Spleen (tissue), 11 donors: ENCODE results near the gene LGI4. TPM values are rescaled to one million over a fixed set of nuclear protein-coding genes. Genes with fewer than 3 reads are reported as not detected.

Experiments
- DNase-seq: peaks from one replicate; pipeline ENCODE4 v3.0.0-alpha.2; 2020
- H3K27ac ChIP-seq, 8 donors: fragments of 200-600 bp; sonication (generic) in 7 of 8; 1 replicate in 4 of 8; 2 replicates in 4 of 8; pipeline versions ENCODE4 v1.5.0 to v1.8.0; 2016 to 2021; ENCODE audit warnings: inconsistent platforms in 4 of 8, mild to moderate bottlenecking in 4 of 8, moderate library complexity in 1 of 8
- H3K27me3 ChIP-seq, 7 donors: fragments of 200-600 bp; sonication (generic) in 6 of 7; replicated peaks in 1 of 7; 1 replicate in 4 of 7; 2 replicates in 3 of 7; pipeline versions ENCODE4 v1.5.0 to v1.8.0; 2016 to 2021; ENCODE audit warnings: inconsistent platforms in 3 of 7, mild to moderate bottlenecking in 1 of 7
- H3K36me3 ChIP-seq, 6 donors: fragments of 200-600 bp; sonication (generic) in 5 of 6; 1 replicate in 4 of 6; 2 replicates in 2 of 6; pipeline versions ENCODE4 v1.5.0 to v1.8.0; 2016 to 2021; ENCODE audit warnings: inconsistent platforms in 2 of 6
- H3K4me1 ChIP-seq, 6 donors: fragments of 200-600 bp; sonication (generic) in 5 of 6; 1 replicate in 3 of 6; 2 replicates in 3 of 6; pipeline versions ENCODE4 v1.5.0 to v1.8.0; 2016 to 2021; ENCODE audit warnings: inconsistent platforms in 3 of 6
- H3K4me3 ChIP-seq, 8 donors: fragments of 200-600 bp; sonication (generic) in 7 of 8; 1 replicate in 4 of 8; 2 replicates in 4 of 8; pipeline versions ENCODE4 v1.5.0 to v1.8.0; 2016 to 2021; ENCODE audit warnings: inconsistent platforms in 4 of 8, mild to moderate bottlenecking in 4 of 8, moderate library complexity in 2 of 8
- H3K9me3 ChIP-seq, 8 donors: fragments of 200-600 bp; sonication (generic) in 7 of 8; 1 replicate in 4 of 8; 2 replicates in 4 of 8; pipeline versions ENCODE4 v1.5.0 to v1.8.0; 2016 to 2021; ENCODE audit warnings: inconsistent platforms in 4 of 8
- CTCF ChIP-seq, 11 experiments: fragments of 200-600 bp in 7 of 11; fragments of 450-650 bp in 4 of 11; sonication (generic) in 4 of 11; IDR thresholded peaks in 8 of 11; conservative IDR thresholded peaks in 3 of 11; 1 replicate in 7 of 11; 2 replicates in 4 of 11; pipeline versions ENCODE4 v1.4.0 to v1.8.0; 2016 to 2021; ENCODE audit warnings: antibody characterized with exemption in 11 of 11, inconsistent platforms in 4 of 11, mild to moderate bottlenecking in 1 of 11
- POLR2A ChIP-seq, 3 donors: fragments of 450-650 bp; IDR thresholded peaks; one replicate each; pipeline ENCODE4 v1.5.1; 2017; ENCODE audit warnings: antibody characterized with exemption in 3 of 3, mild to moderate bottlenecking in 1 of 3
- POLR2AphosphoS5 ChIP-seq, 3 donors: sonication (generic); formaldehyde crosslinking; IDR thresholded peaks; one replicate each; pipeline ENCODE4 v1.5.1; 2017; ENCODE audit warnings: antibody characterized with exemption in 3 of 3
- WGBS, 5 donors: extraction: QIAGEN DNeasy Blood & Tissue Kit in 3 of 5; methylation state at CpG; one replicate each; pipeline versions ENCODE4 v1.1.5 to v1.1.7; 2013 to 2018; 5-methylcytosine and 5-hydroxymethylcytosine counted together
- intact Hi-C: fragments of 100-400 bp; cut with DNase I; formaldehyde crosslinking; loops from one replicate; pipeline ENCODE4 v1.15.0; 2023; ENCODE audit warnings: low total_unique reads
- polyA plus RNA-seq, 3 donors: library from polyadenylated mRNA; stranded (reverse); fragments of 200-250 nt; gene quantifications; one replicate each; pipeline ENCODE4 v1.2.1, GENCODE V29; 2013
- total RNA-seq, 7 donors: library from RNA; depleted of rRNA in 3 of 7; stranded (reverse); fragments of >200 nt in 3 of 7; fragmentation: NEBNext Ultra II Directional in 4 of 7; extraction: Animal tissue kit (Norgen Biotek cat#: 25700) in 4 of 7; gene quantifications; one replicate each; pipeline versions ENCODE4 v1.1.0 to v1.2.1, GENCODE V29; 2016 to 2021
- donor health status: healthy with polysubstance abuse.
- donor health status: DM: no; HTN: no; CAD: no; lungs with moderate emphysema.
- donor health status: DM: no; HTN: no; CAD: no.
- donor health status: Bipolar disorder and iron deficiency.
- donor health status: healthy.
- donor health status: DM: no; HTN: no; CAD: no.
- donor health status: DM: yes; HTN: yes; CAD: no.

LGI4 gene
- total and polyA plus RNA-seq, 10 donors, result 0.68 to 9.7 (median 1.6) TPM; not detected in 1

GRCh38 chr19:35143818-35144217 lies 9.0 kb upstream of the LGI4 start:
- H3K27ac ChIP-seq, result no peak overlapping the region
- H3K4me1 ChIP-seq, result peaks cover 13 to 63% (median 39%) of the 10 kb centered on the region in 6 donors
- intact Hi-C loops, result no loop called here
- no peaks in the 10 kb centered on the region for H3K36me3 ChIP-seq
- peaks cover 0 to 58% (median 18%) of the 10 kb centered on the region in 7 donors for H3K27me3 ChIP-seq
- TF ChIP-seq POLR2AphosphoS5 (IDR thresholded peaks at IDR 0.05) (no peak), CTCF (IDR thresholded peaks at IDR 0.05 in 8 of 11, conservative IDR thresholded peaks at IDR 0.05 in 3 of 11) (no peak), POLR2A (IDR thresholded peaks at IDR 0.05) (no peak)
- no peak for DNase-seq
- no peaks in the 10 kb centered on the region for H3K9me3 ChIP-seq
- peak overlapping the region in 1 of 8 donors; percentile 65 for H3K4me3 ChIP-seq
- 48 to 61% (median 54%) methylated on average over 3 of the region's 3 CpGs for WGBS, 5 donors

DNA sequence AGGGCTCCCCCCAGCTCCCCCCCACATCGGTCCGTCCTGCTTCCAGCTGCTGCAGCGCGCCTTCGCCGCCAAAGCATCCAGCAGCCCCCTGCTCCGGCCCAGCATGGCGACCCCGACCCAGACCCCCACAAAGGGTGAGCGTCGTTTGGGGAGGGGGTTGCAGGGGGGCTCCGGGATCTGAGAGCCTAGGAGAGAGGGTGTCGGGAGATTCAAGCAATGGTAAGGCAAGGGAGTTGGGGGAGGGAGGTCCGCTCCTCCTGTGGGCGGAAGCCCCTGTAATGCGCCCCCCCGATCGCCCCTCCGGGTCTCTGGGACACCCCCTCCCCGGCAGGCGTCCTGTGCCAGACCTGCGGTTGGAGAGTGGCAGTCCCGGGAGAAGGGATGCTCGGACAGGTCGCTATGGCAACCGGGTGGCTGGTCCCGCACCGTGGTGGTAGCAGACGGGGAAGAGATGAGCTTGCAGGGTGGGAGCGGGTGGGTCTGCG lies 8.4 kb upstream of the LGI4 start, which contains the start of gene FXYD7:
FXYD7 (plus strand) TSS at position 25 of the 485 bp plus-strand sequence; CDS start at position 104, 79 bp downstream.
- Histone ChIP-seq H3K27ac (peak within 1 kb of the TSS in 2 of 8 donors; percentile 7 to 48), H3K4me1 (peaks cover 13 to 67% (median 39%) of the 10 kb centered on the region in 6 donors), H3K36me3 (no peaks in the 10 kb centered on the region), H3K27me3 (peaks cover 0 to 64% (median 18%) of the 10 kb centered on the region in 7 donors), H3K9me3 (no peaks in the 10 kb centered on the region), H3K4me3 (peak within 1 kb of the TSS in 6 of 8 donors; percentile 15 to 65 (median 24))
- WGBS, 5 donors, result 6 to 10% (median 8%) methylated on average over 19 to 31 of the region's 31 CpGs
- DNase-seq, result no peak
- TF ChIP-seq POLR2A (IDR thresholded peaks at IDR 0.05), result no peak
- peak in 4 of 11 experiments; percentile 11 to 50 (median 40) for TF ChIP-seq CTCF (IDR thresholded peaks at IDR 0.05 in 8 of 11, conservative IDR thresholded peaks at IDR 0.05 in 3 of 11)
- no peak for TF ChIP-seq POLR2AphosphoS5 (IDR thresholded peaks at IDR 0.05)
- intact Hi-C loops, result no loop called here

GRCh38 chr19:35142606-35143230 lies 7.9 kb upstream of the LGI4 start:
- no peak for TF ChIP-seq POLR2A (IDR thresholded peaks at IDR 0.05)
- peak; percentile 4 to 92 (median 71) for TF ChIP-seq CTCF (IDR thresholded peaks at IDR 0.05 in 8 of 11, conservative IDR thresholded peaks at IDR 0.05 in 3 of 11)
- peak; percentile 52 to 63 (median 60) for TF ChIP-seq POLR2AphosphoS5 (IDR thresholded peaks at IDR 0.05)
- peak overlapping the region in 5 of 8 donors; percentile 22 to 65 (median 25) for H3K4me3 ChIP-seq
- intact Hi-C loops, result no loop called here
- peaks cover 13 to 70% (median 40%) of the 10 kb centered on the region in 6 donors for H3K4me1 ChIP-seq
- H3K9me3 ChIP-seq, result no peaks in the 10 kb centered on the region
- WGBS, 5 donors, result 3 to 13% (median 4%) methylated on average over 17 to 43 of the region's 46 CpGs
- H3K27me3 ChIP-seq, result peaks cover 0 to 64% (median 18%) of the 10 kb centered on the region in 7 donors
- H3K36me3 ChIP-seq, result no peaks in the 10 kb centered on the region
- peak; percentile 90 for DNase-seq
- peak overlapping the region in 2 of 8 donors; percentile 7 to 48 for H3K27ac ChIP-seq
